ENCODE data around the gene CDKN3.
"Not testable (repeated sequence)": the region's sequence is repeated elsewhere in the genome, so short reads cannot be mapped to it uniquely, and the experiment has no call there.

CDKN3 gene

GRCh38 chr14:54457609-54457996 lies 60.8 kb downstream of the CDKN3 start:
- DNase-seq: no peak

GRCh38 chr14:54458536-54458935 lies 61.7 kb downstream of the CDKN3 start:
- DNase-seq: not testable (repeated sequence)

GRCh38 chr14:54459106-54459505 lies 62.3 kb downstream of the CDKN3 start:
- no peak for DNase-seq

DNA sequence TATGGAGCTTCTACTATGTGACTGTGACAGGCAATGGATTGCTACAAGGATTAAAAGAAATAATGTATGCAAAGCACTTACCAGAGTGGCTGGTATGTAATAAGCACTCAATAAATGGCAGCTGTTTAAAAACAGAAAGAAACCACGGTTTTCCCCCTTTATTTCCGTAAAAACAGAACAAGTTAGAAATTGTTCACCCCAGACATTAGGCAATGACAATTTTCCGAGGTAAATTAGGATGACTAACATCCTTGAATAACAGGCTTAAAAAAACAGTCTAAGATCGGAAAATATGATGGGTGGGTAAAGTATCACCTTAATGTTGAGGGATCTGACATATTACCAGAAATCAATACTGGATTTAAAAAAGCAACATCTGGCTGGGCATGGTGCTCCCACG lies 65.2 kb downstream of the CDKN3 start:
- DNase-seq: no peak

DNA sequence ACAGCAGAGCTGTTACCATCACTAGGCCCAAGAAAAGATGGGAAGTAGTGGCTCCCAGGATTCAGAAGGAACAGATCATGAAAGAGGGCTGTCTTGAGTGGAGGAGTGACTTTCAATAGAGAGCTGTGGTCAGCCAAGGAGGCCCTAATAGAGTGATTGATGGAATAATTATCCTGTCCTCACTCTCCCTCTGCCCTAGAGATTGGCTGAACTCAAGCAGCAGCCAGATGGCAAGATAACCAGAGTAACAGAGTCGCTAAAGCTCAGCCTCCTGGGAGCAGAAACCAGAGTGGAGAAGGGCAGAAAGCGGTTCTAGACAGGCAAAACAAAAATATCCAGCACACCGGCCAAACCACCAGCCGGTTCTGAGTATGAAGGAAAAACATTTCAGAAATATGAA lies 68.8 kb downstream of the CDKN3 start:
- DNase-seq: no peak

GRCh38 chr14:54467280-54467679 lies 70.5 kb downstream of the CDKN3 start:
- no peak for DNase-seq

Measured in T-helper 9 cell (primary cell).